ENCODE results near the gene OR10H1.

- TF ChIP-seq POLR2A (IDR thresholded peaks at IDR 0.05): no peak
- TF ChIP-seq, protein P1, sequence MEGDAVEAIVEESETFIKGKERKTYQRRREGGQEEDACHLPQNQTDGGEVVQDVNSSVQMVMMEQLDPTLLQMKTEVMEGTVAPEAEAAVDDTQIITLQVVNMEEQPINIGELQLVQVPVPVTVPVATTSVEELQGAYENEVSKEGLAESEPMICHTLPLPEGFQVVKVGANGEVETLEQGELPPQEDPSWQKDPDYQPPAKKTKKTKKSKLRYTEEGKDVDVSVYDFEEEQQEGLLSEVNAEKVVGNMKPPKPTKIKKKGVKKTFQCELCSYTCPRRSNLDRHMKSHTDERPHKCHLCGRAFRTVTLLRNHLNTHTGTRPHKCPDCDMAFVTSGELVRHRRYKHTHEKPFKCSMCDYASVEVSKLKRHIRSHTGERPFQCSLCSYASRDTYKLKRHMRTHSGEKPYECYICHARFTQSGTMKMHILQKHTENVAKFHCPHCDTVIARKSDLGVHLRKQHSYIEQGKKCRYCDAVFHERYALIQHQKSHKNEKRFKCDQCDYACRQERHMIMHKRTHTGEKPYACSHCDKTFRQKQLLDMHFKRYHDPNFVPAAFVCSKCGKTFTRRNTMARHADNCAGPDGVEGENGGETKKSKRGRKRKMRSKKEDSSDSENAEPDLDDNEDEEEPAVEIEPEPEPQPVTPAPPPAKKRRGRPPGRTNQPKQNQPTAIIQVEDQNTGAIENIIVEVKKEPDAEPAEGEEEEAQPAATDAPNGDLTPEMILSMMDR (IDR thresholded peaks at IDR 0.05): no peak
These were observed 45.9 kb downstream of the OR10H1 start for GRCh38 chr19:15769586-15769985.
